GM23248 (cell line): ENCODE measurements around the gene ADAMTSL1.

Experiments used
- EZH2 ChIP-seq: fragments of 200-600 bp; sonication (generic); IDR thresholded peaks from 2 replicates; pipeline ENCODE4 v1.6.1; 2018; ENCODE audit warnings: antibody characterized with exemption, mild to moderate bottlenecking; ENCODE audit not compliant: insufficient read depth, poor library complexity, severe bottlenecking
- EZH2phosphoT487 ChIP-seq: fragments of 200-600 bp; sonication (generic); IDR thresholded peaks from 2 replicates; pipeline ENCODE4 v1.6.1; 2018; ENCODE audit warnings: antibody characterized with exemption, moderate library complexity, mild to moderate bottlenecking, low read depth; ENCODE audit not compliant: insufficient read depth

- no peak for TF ChIP-seq EZH2phosphoT487
- no peak for TF ChIP-seq EZH2
Measured at GRCh38 chr9:18448101-18448500, 25.9 kb upstream of the ADAMTSL1 start.
